Suprapubic skin (tissue), 4 donors: Measurements from ENCODE around the gene NMD3. TPM values are rescaled to one million over a fixed set of nuclear protein-coding genes. Genes with fewer than 3 reads are reported as not detected.

Experiments
- DNase-seq, 2 donors: peaks; one replicate each; pipeline ENCODE4 v3.0.0-alpha.2; 2019; ENCODE audit warnings: low spot score in 2 of 2
- H3K27ac ChIP-seq: fragments of 200-600 bp; sonication (generic); one replicate; pipeline ENCODE4 v1.5.1; 2019
- H3K27me3 ChIP-seq: fragments of 200-600 bp; sonication (generic); one replicate; pipeline ENCODE4 v1.5.1; 2019
- H3K36me3 ChIP-seq: fragments of 200-600 bp; sonication (generic); one replicate; pipeline ENCODE4 v1.5.1; 2019
- H3K4me1 ChIP-seq: fragments of 200-600 bp; sonication (generic); one replicate; pipeline ENCODE4 v1.5.1; 2019
- H3K4me3 ChIP-seq: fragments of 200-600 bp; sonication (generic); one replicate; pipeline ENCODE4 v1.5.1; 2019; ENCODE audit warnings: mild to moderate bottlenecking
- H3K9me3 ChIP-seq: fragments of 200-600 bp; sonication (generic); one replicate; pipeline ENCODE4 v1.5.1; 2019
- EP300 ChIP-seq: sonication (generic); formaldehyde crosslinking; IDR thresholded peaks from one replicate; pipeline ENCODE4 v1.6.1; 2017; ENCODE audit warnings: antibody characterized with exemption
- POLR2A ChIP-seq, 2 donors: fragments of 450-650 bp; IDR thresholded peaks; one replicate each; pipeline ENCODE4 v1.6.1; 2017; ENCODE audit warnings: antibody characterized with exemption in 2 of 2, mild to moderate bottlenecking in 2 of 2, moderate library complexity in 2 of 2
- POLR2AphosphoS5 ChIP-seq, 3 donors: sonication (generic); formaldehyde crosslinking; IDR thresholded peaks; one replicate each; pipeline ENCODE4 v1.6.1; 2017; ENCODE audit warnings: antibody characterized with exemption in 3 of 3
- WGBS: methylation state at CpG from one replicate; pipeline ENCODE4 v1.1.5; 2018; 5-methylcytosine and 5-hydroxymethylcytosine counted together
- total RNA-seq, 4 donors: library from RNA; depleted of rRNA; stranded (reverse); fragments of >200 nt; gene quantifications; one replicate each; pipeline ENCODE4 v1.1.0, GENCODE V29; 2016
- TF ChIP-seq, protein P1 (sequence below), 2 donors: fragments of 200-600 bp in 1 of 2; fragments of 450-650 bp in 1 of 2; sonication (generic) in 1 of 2; IDR thresholded peaks; one replicate each; pipeline ENCODE4 v1.5.1; 2016 to 2019; ENCODE audit warnings: antibody characterized with exemption in 2 of 2, mild to moderate bottlenecking in 1 of 2, moderate library complexity in 1 of 2

The NMD3 gene
- total RNA-seq, 4 donors from 2014 or later: 30.8 to 52.2 (median 36.2) TPM

- Histone ChIP-seq H3K4me1 (no peaks in the 10 kb centered on the region), H3K9me3 (no peaks in the 10 kb centered on the region), H3K36me3 (peaks cover 83% of the 10 kb centered on the region), H3K27ac (no peak overlapping the region), H3K4me3 (no peak overlapping the region), H3K27me3 (no peaks in the 10 kb centered on the region)
- 96% methylated on average over 1 of the region's 1 CpG for WGBS
- TF ChIP-seq EP300 (no peak), POLR2A (IDR thresholded peaks at IDR 0.05) (no peak), POLR2AphosphoS5 (IDR thresholded peaks at IDR 0.05) (no peak)
- DNase-seq: no peak
Measured at GRCh38 chr3:161250116-161250515, 29.0 kb downstream of the NMD3 start.

GRCh38 chr3:161251716-161252115 lies 30.6 kb downstream of the NMD3 start:
- Histone ChIP-seq H3K4me3 (no peak overlapping the region), H3K9me3 (no peaks in the 10 kb centered on the region), H3K27ac (no peak overlapping the region), H3K4me1 (no peaks in the 10 kb centered on the region), H3K27me3 (no peaks in the 10 kb centered on the region), H3K36me3 (peaks cover 73% of the 10 kb centered on the region)
- TF ChIP-seq, protein P1, sequence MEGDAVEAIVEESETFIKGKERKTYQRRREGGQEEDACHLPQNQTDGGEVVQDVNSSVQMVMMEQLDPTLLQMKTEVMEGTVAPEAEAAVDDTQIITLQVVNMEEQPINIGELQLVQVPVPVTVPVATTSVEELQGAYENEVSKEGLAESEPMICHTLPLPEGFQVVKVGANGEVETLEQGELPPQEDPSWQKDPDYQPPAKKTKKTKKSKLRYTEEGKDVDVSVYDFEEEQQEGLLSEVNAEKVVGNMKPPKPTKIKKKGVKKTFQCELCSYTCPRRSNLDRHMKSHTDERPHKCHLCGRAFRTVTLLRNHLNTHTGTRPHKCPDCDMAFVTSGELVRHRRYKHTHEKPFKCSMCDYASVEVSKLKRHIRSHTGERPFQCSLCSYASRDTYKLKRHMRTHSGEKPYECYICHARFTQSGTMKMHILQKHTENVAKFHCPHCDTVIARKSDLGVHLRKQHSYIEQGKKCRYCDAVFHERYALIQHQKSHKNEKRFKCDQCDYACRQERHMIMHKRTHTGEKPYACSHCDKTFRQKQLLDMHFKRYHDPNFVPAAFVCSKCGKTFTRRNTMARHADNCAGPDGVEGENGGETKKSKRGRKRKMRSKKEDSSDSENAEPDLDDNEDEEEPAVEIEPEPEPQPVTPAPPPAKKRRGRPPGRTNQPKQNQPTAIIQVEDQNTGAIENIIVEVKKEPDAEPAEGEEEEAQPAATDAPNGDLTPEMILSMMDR (IDR thresholded peaks at IDR 0.05): no peak
- TF ChIP-seq POLR2A (IDR thresholded peaks at IDR 0.05): no peak
- TF ChIP-seq POLR2AphosphoS5 (IDR thresholded peaks at IDR 0.05): no peak
- TF ChIP-seq EP300: no peak
- no peak for DNase-seq
- WGBS: 51% methylated on average over 2 of the region's 2 CpGs

DNA sequence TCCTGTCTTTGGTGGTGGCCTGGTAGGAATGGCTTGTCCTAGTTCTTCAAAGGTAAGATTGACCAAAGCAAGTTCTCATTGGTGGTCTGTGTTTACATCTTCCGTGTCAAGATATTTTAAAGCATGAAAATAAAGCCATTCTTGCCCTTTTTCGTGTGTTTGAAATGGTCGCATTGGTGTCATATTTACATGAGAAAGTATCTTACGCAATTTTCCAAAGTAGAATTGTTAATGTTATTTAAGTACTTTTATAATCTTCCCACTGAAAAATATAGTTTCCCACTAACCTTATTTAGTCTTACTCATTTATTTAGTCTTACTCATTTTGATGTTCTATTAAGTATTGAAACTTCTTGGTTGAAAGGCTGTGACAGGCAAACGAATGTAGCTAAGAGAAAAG lies 31.0 kb downstream of the NMD3 start:
- 97% methylated on average over 5 of the region's 5 CpGs for whole genome bisulfite sequencing
- H3K9me3 ChIP-seq: no peaks in the 10 kb centered on the region
- no peak overlapping the region for H3K27ac ChIP-seq
- peaks cover 73% of the 10 kb centered on the region for H3K36me3 ChIP-seq
- no peaks in the 10 kb centered on the region for H3K27me3 ChIP-seq
- no peak for DNase-seq
- no peak for TF ChIP-seq POLR2A (IDR thresholded peaks at IDR 0.05)
- TF ChIP-seq, protein P1 (IDR thresholded peaks at IDR 0.05): no peak
- no peak for TF ChIP-seq EP300
- TF ChIP-seq POLR2AphosphoS5 (IDR thresholded peaks at IDR 0.05): no peak
- no peaks in the 10 kb centered on the region for H3K4me1 ChIP-seq
- no peak overlapping the region for H3K4me3 ChIP-seq

DNA sequence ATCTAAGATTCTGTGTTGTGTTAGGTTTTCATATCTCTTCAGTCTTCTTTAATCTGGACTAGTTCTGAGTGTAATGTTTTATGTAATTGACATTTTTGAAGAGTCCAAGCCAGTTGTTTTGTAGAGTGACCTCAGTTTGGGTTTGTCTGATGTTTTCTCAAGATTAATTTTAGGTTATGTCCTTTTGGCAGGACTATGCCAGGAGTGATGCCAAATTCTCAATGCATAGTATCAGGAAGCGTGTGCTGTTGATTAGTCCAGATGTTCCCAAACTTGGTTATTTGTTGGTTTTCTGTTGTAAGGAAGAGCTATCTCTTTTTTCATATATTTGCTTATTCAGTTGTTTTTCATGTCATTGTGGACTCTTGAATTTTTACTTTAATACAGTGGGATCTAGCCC lies 32.6 kb downstream of the NMD3 start:
- H3K36me3 ChIP-seq: peaks cover 69% of the 10 kb centered on the region
- no peak overlapping the region for H3K4me3 ChIP-seq
- no peak for DNase-seq
- no peaks in the 10 kb centered on the region for H3K4me1 ChIP-seq
- WGBS: 42% methylated on average over 1 of the region's 1 CpG
- H3K27ac ChIP-seq: no peak overlapping the region
- TF ChIP-seq, protein P1 (IDR thresholded peaks at IDR 0.05): no peak
- TF ChIP-seq EP300 (no peak), POLR2AphosphoS5 (IDR thresholded peaks at IDR 0.05) (no peak), POLR2A (IDR thresholded peaks at IDR 0.05) (no peak)
- H3K27me3 ChIP-seq: no peaks in the 10 kb centered on the region
- H3K9me3 ChIP-seq: no peaks in the 10 kb centered on the region

DNA sequence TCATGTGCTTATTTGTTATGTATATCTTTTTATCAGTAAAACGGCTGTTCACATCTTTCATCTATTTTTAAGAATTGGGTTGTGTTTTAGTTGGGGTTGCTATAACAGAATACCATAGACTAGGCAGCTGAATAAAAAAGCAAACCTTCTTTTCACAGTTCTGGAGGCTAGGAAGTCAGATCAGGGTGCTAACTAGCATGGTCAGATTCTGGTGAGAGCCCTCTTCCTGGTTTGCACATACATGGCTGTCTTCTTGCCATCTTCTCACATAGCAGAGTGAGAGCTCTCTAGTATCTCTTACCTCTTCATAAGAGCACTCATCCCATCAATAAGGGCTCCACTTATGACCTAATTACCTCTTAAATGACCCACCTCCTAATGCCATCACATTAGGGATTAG lies 33.8 kb downstream of the NMD3 start:
- H3K36me3 ChIP-seq: peaks cover 57% of the 10 kb centered on the region
- no peaks in the 10 kb centered on the region for H3K9me3 ChIP-seq
- TF ChIP-seq EP300 (no peak), POLR2AphosphoS5 (IDR thresholded peaks at IDR 0.05) (no peak), POLR2A (IDR thresholded peaks at IDR 0.05) (no peak)
- no peak for DNase-seq
- no peak overlapping the region for H3K4me3 ChIP-seq
- no peaks in the 10 kb centered on the region for H3K27me3 ChIP-seq
- no peaks in the 10 kb centered on the region for H3K4me1 ChIP-seq
- WGBS: 70% methylated on average over 1 of the region's 1 CpG
- no peak overlapping the region for H3K27ac ChIP-seq

DNA sequence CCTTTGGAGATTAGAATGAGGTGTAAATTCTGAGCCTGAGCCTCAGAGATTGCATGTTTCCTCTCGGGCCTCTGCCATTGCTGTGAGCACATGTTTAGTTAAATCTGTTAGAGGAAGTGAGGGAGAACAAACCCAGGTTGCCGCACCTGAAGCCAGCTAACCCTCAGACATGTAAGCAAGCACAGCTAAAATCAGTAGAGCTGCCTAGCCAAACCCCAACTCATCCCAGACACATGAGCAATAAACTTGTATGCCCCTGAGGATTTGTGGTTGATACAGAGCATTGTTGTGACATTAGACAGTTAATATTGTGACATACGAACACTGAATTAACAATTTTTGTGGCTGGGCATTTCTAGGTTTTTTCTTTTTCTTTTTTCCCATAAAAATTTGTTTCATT lies 41.9 kb downstream of the NMD3 start:
- no peaks in the 10 kb centered on the region for H3K27me3 ChIP-seq
- 72% methylated on average over 3 of the region's 3 CpGs for WGBS

More for the DNA sequence above, 41.9 kb downstream of the NMD3 start:
- peaks cover 11% of the 10 kb centered on the region for H3K36me3 ChIP-seq
- TF ChIP-seq POLR2AphosphoS5 (IDR thresholded peaks at IDR 0.05) (no peak), EP300 (no peak), POLR2A (IDR thresholded peaks at IDR 0.05) (no peak)
- TF ChIP-seq, protein P1 (IDR thresholded peaks at IDR 0.05): no peak
- no peak overlapping the region for H3K27ac ChIP-seq
- DNase-seq: no peak
- H3K4me1 ChIP-seq: peaks cover 4% of the 10 kb centered on the region
- H3K4me3 ChIP-seq: no peak overlapping the region
- no peaks in the 10 kb centered on the region for H3K9me3 ChIP-seq
